LNCaP clone FGC (cell line): ENCODE results near the gene CASQ2.

Source experiments
- DNase-seq: peaks from one replicate; pipeline ENCODE4 v3.0.0-alpha.2; 2011; ENCODE audit warnings: low read depth
- H3K4me3 ChIP-seq: 2 replicates; pipeline ENCODE4 v1.5.1; 2011; ENCODE audit warnings: mild to moderate bottlenecking, low read depth, low read length, control low read depth
- CTCF ChIP-seq: IDR thresholded peaks from 2 replicates; pipeline ENCODE4 v1.5.1; 2012; ENCODE audit warnings: mild to moderate bottlenecking; ENCODE audit not compliant: control insufficient read depth, insufficient read depth; ENCODE audit errors: extremely low read depth

CASQ2 gene

DNA sequence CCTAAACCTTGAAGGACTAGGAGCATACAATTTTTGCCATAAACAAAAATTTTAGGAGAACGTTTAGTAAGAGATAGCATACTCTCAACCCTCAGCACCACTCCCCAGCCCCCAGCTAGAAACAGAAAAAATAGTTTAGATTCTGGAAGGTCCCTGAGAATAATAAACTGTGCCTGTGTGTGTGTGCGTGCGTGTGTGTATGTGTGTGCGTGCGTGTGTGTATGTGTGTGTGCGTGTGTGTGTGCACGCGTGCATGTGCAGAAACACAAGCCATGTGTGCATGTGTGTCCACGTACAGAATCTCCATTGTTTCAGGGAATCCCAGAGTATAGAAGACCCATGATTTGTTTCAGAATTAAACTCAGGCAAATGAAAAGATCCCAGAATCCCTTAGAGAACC, 62.6 kb downstream of the CASQ2 start:
- no peak for TF ChIP-seq CTCF
- no peak for DNase-seq
- H3K4me3 ChIP-seq = no peak overlapping the region

- DNase-seq = no peak
- TF ChIP-seq CTCF = 0 out of 2 replicates have a peak, but pooled peaks have one; percentile 16
- H3K4me3 ChIP-seq = no peak overlapping the region
These were observed 63.2 kb downstream of the CASQ2 start for GRCh38 chr1:115705085-115705951.

DNA sequence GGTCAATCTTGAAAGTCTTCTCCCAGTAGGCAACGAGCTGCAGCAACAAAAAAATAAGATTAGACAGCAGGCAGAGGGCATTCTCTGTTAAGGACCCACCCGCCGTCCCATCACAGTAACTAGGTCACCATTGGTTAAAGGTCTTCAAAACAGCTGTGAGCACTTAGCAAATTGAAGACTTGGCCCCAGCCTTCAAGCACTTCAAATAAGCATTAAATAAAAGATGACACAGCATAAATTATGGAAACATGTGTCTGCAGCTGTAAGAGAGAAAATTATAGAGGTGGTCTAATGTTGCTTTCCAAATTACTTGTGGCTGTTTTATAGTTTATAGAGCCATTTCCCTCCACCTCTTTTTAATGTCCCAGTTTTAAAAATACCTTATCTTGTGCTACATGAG, 65.6 kb downstream of the CASQ2 start:
- no peak for TF ChIP-seq CTCF
- H3K4me3 ChIP-seq = no peak overlapping the region
- no peak for DNase-seq

DNA sequence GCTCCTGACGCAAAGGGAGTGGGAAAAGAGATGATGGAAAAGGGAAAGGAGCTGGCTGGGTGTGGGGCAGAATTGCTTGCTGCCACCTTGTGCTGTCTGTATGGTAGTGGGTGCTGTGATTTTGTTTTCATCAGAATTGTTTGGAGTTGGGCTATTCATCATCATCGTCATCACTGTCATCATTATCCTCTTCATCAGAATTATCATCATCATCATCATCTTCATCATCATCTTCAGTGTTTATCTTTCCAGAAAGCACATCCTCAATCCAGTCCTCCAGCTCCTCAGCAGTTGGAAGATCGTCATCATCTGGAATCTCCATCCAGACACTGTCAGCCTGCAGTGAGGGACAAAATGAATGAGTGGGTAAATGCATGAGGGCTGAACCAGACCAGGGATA, 67.4 kb downstream of the CASQ2 start:
- no peak for DNase-seq
- H3K4me3 ChIP-seq = no peak overlapping the region
- no peak for TF ChIP-seq CTCF

DNA sequence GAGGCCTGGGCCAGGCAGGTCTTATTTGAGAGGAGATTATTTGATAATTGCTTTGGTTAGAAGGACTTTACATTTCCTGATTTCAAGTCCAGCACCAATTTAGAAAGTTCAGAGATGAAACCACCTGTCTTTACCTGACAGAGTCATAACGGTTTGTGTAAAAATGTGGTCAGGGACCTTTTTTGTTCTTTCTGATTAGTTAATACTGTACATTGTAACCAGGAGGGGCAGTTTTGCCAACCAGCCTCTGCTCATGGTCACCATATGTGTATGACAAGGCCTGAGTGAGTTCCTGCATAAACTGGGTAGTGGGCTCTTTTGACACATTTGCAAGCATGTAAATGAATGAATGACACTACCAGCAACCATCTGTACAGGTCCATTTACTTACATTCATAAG, 70.9 kb downstream of the CASQ2 start:
- H3K4me3 ChIP-seq = no peak overlapping the region
- DNase-seq = no peak
- no peak for TF ChIP-seq CTCF

DNA sequence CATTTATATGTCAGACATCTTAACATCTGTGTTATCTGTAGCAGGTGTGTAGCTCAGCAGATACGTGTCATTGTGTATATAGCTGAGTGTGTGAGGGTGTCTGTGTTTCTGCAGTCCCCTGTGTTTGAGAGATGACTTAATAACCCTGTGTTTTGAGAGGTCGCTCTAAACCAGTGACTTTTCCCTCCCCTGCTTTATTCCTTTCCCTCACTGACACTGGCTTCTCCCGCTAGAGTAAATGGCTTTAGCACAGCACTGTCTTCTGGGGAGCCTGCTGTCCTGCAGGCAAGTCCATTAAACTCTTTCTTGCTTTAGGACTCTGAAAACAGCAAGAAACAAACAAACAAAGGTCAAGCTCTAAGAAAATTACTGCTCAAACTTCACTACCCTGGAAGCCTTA, 73.7 kb downstream of the CASQ2 start:
- H3K4me3 ChIP-seq = no peak overlapping the region
- TF ChIP-seq CTCF = no peak
- no peak for DNase-seq

- TF ChIP-seq CTCF = no peak
- DNase-seq = no peak
- H3K4me3 ChIP-seq = no peak overlapping the region
These were observed 76.3 kb downstream of the CASQ2 start for GRCh38 chr1:115692224-115692623.
